Ecto neural progenitor cell (in vitro differentiated cells): ENCODE data around the gene AVL9.
"Not testable (repeated sequence)": the region's sequence is repeated elsewhere in the genome, so short reads cannot be mapped to it uniquely, and the experiment has no call there.

Experiments
- DNase-seq: peaks from one replicate; pipeline ENCODE4 v3.0.0-alpha.2; 2018; ENCODE audit warnings: low spot score

The AVL9 gene

DNA sequence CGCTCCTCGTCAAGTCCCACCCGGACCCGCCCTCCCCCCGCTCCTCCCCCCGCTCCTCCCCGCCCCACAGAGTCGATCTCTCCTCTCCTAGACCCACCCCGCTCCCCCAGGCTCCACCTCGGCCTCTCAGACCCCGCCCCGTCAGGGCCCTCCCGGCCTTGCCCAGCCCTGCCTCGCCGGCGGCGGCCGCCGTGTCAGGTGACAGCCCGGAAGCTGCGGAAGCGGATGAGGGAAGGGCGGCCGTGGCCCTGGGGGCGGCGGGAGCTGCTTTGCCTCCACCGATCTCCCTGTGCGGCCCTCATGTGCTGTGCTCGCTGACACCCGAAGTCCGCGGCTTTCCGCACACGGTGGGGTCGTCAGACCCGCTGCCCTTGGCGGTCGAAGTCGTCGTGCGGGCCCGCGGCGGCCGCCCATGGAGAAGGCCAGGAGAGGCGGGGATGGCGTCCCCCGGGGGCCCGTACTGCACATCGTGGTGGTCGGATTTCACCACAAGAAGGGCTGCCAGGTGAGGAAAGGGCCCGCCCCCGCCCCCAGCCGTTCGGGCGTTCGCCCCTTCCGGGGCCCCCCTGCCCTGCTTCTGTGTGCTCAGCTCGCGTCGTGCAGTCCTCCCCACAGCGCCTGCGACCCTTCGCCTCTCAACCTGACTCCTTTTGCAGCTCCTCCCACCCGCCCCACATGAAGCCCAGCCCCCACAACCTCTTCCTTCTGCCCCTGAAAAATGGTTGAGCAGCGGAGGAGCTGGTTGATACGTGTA lies at the start of gene AVL9:
TSS of gene AVL9 (plus strand) at position 192 of the 754 bp plus-strand sequence. CDS start at position 413, 221 bp downstream.
- DNase-seq = peak; percentile 98

DNA sequence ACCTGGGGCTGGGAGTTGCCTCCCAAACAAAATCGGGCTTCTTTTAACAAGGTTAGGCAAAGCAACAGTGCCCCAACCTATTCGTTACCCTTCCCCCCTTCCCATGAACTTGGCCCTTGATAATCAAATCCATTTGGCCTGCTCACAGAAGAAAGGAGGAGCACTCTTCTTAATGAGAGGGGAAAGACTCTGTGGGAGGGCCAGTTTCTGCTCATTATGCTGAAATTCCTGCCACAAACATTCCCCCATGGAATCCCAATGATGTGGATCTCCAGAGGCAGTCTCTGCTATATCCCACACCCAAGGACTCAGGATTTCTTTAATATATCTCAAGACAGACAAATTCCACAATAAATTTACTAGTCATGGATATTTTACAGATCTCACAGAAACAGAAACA lies 48.1 kb upstream of the AVL9 start:
- no peak for DNase-seq

DNA sequence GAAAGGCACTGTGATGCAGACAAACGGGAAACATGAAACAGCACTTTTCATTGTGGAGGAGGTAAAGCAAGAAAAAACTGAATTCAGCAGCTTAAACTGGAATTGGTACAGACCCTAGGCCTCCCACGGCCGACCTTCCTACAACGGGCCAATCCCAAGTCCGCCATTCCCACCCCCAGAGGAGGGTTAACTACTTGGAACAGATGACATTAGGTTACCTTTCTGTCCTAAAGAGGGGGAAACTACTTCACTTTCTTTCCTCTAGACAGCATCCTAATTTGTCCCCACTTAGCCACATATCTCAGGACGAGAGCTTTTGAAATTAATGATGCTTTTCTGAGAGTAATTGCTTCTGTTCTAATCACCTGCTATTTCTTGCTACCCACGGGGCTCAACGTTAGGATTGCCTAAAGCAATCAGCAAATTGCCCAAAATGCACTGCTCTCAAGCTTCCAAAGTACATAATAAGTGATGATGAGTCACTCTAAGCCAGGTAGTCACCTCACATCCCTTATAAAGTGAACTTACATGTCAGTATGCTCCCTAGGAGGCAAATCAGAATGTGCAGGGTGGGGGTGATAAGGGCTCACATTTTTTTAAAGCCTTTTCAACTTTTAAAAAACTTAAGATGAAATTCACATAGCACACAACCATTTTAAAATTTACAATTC lies 41.8 kb upstream of the AVL9 start:
- no peak for DNase-seq

DNA sequence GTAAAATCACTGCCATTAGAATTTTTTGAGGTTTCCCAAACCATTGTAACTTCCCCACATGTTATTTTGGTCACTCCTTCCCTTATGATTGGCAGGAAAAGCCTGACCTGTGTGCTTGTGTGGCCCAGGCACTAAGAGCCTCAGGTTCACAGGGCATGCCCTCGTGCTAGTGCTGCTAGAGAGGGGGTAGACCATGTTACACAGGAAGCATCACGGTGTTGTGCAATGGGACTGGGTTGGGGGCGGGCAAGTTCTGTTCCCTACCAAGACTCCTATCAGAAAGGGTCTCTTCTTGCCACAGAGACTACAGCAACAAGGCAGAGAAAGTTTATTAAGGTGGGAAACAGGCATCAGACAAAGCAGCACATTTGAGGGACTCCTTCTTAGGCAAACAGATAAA lies 37.3 kb upstream of the AVL9 start:
- no peak for DNase-seq

DNA sequence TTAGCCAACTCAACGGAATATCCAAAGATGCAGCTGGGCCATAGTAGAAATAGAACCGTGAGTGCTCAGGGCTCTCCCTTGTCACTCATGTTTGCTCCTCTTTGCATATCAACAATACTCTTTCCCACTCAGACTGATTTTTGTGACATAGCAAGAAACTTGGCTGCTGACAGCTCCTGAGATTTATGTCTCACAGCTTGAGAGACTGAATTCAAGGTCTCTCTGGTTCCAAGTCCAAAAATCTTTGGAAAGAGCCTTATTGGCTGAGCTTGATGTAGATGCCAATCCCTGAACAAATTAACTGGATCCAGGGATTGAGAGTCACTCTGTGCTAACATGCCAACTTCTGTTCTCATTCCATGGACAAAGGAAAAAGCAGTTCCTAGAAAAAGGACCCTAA lies 35.5 kb upstream of the AVL9 start:
- DNase-seq = no peak

DNA sequence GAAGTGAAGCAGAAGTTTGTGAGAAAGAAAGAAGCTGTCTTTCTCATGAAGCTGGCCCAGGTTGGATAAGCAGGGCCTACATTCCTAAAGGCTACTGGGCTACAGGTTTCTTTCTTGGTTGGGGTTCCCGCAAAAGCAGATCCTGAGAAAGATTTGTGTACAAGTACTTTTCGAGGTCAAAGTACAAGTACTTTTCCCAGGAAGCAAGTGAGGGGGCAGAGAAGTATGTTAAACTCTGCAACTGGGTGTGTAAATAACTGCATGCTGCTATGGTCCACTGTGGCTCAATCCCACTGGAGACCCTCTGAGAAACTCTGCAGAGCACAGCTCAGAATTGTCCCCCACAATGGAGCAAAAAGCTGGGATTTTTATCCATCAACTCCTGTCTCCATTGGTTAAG lies 33.8 kb upstream of the AVL9 start:
- DNase-seq = no peak

DNA sequence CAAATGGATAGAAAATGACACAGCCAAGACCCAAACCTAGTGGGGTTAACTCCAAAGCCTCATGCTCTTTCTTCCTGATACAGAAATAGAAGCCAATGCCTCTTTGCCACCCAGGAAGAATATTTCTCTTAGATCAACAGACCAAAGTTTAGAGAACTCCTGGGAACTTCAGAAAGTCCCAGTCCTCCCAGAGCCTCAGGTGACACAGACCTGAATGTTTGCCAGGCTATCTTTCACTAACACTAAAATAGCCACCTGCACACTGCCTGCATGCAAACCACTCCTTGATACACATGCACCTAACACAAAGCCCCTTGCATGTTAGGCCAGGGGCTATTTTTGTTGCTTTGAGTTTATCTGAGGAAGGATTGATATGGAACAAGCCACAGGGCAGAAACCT lies 32.8 kb upstream of the AVL9 start:
- DNase-seq = no peak

DNA sequence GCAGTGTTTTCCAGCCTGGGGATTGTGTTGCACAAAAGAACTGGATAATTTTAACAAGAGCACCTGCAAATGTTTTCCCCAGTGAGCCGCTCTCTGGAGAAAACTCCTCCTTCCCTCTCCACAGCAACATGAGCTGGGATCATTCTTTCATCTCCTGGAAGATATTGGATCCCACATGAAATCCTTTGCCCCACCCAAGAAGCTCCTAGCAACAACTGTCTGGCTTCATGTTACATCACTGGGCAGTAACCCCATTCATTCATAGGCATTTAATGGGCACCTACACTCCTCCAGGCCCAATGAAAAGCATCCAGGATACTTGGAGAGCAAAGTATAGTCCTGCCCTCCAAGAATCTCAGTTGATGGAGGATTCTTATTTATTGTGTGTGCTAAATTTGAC lies 32.3 kb upstream of the AVL9 start:
- no peak for DNase-seq

DNA sequence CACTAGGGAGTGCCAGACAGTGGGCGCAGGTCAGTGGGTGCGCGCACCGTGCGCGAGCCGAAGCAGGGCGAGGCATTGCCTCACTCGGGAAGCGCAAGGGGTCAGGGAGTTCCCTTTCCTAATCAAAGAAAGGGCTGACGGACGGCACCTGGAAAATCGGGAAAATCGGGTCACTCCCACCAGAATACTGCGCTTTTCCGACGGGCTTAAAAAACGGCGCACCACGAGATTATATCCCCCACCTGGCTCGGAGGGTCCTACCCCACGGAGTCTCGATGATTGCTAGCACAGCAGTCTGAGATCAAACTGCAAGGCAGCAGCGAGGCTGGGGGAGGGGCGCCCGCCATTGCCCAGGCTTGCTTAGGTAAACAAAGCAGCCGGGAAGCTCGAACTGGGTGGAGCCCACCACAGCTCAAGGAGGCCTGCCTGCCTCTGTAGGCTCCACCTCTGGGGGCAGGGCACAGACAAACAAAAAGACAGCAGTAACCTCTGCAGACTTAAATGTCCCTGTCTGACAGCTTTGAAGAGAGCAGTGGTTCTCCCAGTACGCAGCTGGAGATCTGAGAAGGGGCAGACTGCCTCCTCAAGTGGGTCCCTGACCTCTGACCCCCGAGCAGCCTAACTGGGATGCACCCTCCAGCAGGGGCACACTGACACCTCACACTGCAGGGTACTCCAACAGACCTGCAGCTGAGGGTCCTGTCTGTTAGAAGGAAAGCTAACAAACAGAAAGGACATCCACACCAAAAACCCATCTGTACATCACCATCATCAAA lies 30.5 kb upstream of the AVL9 start:
- not testable (repeated sequence) for DNase-seq

DNA sequence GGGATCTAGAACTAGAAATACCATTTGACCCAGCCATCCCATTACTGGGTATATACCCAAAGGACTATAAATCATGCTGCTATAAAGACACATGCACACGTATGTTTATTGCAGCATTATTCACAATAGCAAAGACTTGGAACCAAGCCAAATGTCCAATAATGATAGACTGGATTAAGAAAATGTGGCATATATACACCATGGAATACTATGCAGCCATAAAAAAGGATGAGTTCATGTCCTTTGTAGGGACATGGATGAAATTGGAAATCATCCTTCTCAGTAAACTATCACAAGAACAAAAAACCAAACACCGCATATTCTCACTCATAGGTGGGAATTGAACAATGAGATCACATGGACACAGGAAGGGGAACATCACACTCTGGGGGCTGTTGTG lies 25.3 kb upstream of the AVL9 start:
- not testable (repeated sequence) for DNase-seq

DNA sequence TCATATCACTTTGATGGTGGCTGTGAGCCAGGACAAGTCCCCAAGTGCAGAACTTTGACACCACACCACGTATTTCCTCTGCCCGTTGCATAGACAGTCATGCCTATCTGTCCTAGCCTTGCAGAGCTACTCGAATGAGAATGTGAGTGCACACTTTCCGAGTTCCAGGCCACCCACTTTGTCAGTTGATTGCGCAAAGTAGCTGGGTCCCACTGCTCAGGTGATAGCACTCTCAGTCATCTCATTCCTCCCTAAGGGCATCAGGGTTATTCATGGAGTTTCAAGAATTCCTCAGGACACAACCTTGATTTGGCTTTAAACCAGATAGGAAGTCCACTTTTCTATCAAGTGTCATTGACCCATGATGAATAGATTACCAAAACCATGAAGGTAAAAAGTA lies 24.4 kb upstream of the AVL9 start:
- no peak for DNase-seq

DNA sequence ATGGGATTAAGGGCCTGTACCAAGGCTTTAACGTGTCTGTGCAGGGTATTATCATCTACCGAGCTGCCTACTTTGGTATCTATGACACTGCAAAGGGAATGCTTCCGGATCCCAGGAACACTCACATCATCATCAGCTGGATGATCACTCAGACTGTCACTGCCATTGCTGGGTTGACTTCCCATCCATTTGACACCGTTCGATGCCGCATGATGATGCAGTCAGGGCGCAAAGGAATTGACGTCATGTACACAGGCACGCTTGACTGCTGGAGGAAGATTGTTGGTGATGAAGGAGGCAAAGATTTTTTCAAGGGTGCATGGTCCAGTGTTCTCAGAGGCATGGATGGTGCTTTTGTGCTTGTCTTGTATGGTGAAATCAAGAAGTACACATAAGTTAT lies 23.3 kb upstream of the AVL9 start:
- no peak for DNase-seq

DNA sequence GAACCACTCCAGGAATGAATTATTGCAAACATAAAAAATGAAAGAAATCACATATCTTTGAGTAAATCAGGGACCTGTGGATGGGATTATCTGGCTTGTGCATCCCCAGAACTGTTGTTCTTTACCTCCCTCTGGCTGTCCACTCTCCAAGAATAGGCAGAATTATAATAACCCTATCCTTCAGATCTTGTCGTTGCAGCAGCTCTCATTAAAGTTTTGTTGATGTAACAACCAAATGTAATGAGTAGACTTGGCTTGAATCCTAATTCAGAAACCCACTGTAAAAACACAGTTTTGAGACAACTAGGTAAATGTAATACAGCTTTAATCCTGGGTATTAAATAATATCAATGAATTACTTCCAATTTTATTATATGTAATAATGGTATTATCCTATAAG lies 21.3 kb upstream of the AVL9 start:
- no peak for DNase-seq

DNA sequence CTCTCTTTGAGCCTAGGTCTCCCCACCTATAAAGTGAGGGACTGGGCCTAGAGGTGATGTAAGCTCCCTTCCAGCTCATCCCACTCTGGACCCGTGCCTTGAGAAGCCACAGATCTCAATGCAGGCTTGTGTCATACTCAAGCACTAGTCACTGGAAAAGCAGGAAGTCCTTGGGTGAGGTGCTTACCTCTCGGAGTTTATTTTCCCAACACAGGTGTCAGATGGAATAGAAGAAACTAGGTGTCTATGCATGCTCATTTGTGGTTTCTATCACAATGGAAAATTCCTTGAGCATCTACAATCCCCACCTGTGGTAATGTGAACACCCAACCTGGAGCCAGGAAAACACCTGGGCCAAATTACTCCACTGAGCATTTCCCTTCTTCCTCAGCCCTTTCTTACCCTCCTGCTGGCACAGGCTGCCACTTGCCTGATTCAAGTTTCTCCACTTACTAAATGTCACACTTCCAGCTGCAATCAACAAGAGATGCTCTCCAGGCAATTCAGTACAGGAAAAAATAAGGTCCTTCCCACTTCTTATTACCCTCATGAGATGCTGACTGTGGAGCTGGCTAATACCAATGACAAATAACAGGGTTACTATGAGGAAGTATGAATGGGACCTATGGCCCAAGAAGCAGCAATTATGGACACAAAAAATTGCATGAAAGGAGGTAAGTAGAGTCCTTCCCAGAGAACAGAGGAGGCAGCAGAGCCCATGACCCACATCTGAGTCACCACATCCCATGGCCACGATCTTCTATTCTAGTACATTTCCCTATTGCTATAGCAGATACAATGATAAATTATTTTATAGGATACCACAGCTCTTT lies 18.3 kb upstream of the AVL9 start:
- DNase-seq = no peak

DNA sequence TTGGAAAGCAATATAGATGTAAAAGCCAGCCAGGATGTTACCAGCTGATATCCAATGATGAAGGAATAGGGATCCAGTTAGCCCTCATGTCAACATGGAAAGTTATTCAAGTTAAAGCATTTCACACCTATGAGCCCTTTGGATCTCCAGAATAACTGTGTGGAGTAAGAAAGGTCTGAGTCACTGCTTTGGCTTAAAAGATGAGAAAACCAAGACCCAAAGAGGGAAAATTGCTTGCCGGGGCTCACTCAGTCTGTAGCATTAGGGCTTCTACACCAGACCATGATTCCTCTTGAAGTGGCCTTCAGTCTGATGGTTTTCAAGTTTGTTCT lies 17.7 kb upstream of the AVL9 start:
- no peak for DNase-seq

DNA sequence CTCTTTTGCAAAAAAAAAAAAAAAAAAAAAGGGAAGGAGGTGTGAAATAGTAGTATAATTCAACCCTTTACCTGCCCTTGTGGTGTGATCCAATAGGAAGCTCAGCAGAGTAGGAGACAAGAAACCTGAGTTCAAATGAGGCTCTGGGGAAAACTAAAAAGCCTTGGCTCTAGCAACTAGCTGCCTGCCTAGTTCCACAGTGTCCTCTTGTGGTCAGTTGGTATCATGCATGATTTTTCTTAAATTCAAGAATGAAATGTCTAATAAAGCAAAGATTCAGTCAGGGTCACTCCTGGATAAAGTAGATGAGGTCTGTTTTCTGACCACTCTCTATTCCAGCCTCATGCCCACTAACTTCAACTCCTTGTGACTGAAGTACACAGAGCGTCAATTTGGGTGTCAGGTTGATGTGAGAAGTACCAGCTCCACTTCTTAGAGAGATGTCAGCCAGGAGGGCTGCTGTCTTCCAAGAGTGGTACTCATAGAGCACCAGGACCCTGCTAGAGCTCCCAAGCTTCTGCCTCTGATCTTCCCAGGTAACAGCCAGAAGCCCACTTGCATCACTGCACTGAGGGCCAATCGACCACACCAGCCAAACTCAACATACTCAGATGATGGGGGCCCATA lies 15.6 kb upstream of the AVL9 start:
- no peak for DNase-seq

DNA sequence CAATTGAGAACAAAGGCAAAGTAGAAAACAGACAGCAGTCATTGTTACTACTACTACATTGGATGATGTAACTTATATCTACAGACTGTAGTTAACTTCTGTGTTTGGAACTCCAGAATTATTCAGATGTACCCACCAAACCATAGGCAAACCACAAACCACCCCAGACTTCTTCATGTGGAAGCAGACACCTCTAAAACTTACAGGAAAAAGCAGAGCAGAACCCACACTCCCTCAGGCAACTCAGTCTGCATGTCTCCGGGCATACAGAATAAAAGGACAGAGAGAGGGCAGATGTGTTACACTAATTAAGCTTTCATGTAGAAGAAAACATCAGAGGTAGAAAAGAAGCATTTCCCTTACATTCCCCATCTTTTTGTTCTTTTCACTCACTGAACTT lies 14.1 kb upstream of the AVL9 start:
- DNase-seq = no peak

DNA sequence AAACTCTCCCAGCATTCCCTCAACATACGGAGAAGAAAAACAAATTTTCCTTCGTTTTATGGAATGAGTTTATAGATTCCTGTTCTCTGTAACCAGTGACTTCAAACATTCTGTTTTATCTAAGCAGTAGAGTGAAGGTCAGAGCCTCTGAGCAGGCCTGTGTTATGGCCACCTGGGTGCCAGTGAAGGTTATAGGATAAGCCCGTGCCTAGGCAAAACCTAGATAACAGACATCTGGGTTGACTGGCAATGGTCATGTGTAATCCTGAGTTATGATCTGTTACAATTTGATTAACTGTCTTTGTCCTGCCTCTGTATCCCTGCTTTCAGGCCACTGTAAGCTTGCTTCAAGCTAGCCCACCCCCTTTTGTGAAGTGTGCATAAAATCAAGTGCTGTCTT lies 13.4 kb upstream of the AVL9 start:
- no peak for DNase-seq

DNA sequence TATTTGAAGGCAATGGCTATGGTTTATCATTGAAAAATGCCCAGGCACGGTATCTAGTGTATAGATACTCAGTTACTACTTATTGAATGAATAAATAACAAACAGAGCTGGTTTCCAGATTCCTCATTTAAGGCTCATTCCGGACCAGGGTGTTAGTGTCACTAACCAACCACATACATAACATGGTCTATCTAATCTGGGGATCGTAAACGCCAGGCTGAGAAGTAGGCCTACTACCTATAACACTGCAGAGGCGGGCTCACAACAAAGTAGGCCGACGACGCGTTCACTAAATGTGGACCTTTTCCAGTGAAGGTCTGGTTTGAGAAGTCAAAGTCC lies 5.5 kb upstream of the AVL9 start:
- no peak for DNase-seq

DNA sequence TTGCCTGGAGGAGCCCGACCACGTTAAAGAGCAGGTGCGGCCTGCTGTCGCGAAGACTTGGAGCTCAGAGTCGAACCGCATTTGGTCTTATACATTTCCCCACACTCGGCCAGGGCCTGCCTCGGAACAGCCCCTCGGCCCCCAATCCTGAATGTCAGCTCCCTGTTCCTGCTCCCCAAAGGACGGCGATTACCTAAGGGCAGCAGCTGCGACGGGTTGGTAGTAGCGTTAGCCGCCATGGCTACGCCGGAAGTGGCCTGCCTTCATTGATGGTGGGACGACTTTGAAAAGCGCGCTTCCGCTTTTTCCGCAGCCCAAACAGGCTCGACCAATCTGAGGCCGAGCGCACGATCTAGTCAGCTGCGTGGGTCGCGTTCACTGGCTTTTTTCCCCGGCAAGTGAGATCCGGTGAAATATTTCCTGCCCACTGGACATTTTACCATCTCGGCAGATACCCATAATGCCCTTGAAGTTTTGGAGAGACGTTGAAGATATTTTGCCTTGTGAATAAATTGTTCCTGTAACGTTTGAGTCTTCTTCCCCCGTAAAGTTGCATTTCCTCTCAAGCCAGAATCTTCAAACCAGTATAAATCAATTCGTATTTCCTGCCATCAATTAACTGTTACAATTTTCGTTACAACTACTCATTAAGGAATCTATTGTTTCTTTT lies 5.0 kb upstream of the AVL9 start, which contains the start of gene LSM5:
TSS of gene LSM5 (minus strand) at position 254 of the 670 bp plus-strand sequence. CDS start at position 239, 15 bp downstream.
- DNase-seq = peak; percentile 87

DNA sequence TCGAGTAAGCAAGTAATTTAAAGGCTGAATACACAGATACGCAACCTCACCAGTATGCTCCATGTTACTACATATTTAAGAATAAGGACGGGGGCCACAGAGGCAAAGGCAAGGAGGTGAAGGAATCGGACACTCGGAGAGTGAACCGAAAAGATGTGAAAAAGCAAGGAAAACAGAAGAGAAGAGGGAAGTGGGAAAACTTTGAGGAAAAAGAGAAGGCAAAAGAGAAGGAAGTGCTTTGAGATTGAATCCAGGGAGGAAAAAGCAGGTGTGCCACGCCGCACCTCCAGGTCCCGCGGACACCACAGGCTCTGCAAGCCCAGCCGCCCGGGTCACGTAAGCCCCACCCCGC lies 367 bp upstream of the AVL9 start:
- no peak for DNase-seq
